Ascending aorta (tissue), 2 donors: ENCODE data around the gene FLRT1. TPM values are rescaled to one million over a fixed set of nuclear protein-coding genes. Genes with fewer than 3 reads are reported as not detected.

ENCODE experiments used
- DNase-seq, 2 donors: peaks; one replicate each; pipeline ENCODE4 v3.0.0-alpha.2; 2019; ENCODE audit warnings: low spot score in 2 of 2
- H3K27ac ChIP-seq, 2 donors: fragments of 200-600 bp; sonication (generic); one replicate each; pipeline ENCODE4 v1.5.1; 2016 to 2017; ENCODE audit warnings: mild to moderate bottlenecking in 1 of 2
- H3K27me3 ChIP-seq: fragments of 200-600 bp; sonication (generic); one replicate; pipeline ENCODE4 v1.5.1; 2017
- H3K36me3 ChIP-seq, 2 donors: fragments of 200-600 bp; sonication (generic); one replicate each; pipeline ENCODE4 v1.5.1; 2016
- H3K4me1 ChIP-seq, 2 donors: fragments of 200-600 bp; sonication (generic); one replicate each; pipeline ENCODE4 v1.5.1; 2016 to 2017; ENCODE audit warnings: mild to moderate bottlenecking in 1 of 2
- H3K4me3 ChIP-seq, 2 donors: fragments of 200-600 bp; sonication (generic); one replicate each; pipeline ENCODE4 v1.5.1; 2016 to 2017; ENCODE audit warnings: mild to moderate bottlenecking in 1 of 2
- H3K9me3 ChIP-seq, 2 donors: fragments of 200-600 bp; sonication (generic); one replicate each; pipeline ENCODE4 v1.5.1; 2016
- CTCF ChIP-seq, 3 experiments: fragments of 200-600 bp in 2 of 3; fragments of 450-650 bp in 1 of 3; sonication (generic) in 2 of 3; IDR thresholded peaks; one replicate each; pipeline ENCODE4 v1.5.1; 2016 to 2019; ENCODE audit warnings: antibody characterized with exemption in 3 of 3, mild to moderate bottlenecking in 1 of 3, moderate library complexity in 1 of 3
- intact Hi-C: fragments of 100-400 bp; cut with DNase I; formaldehyde crosslinking; loops from one replicate; pipeline ENCODE4 v1.15.1; 2023
- total RNA-seq: library from RNA; depleted of rRNA; stranded (reverse); fragments of >200 nt; gene quantifications from one replicate; pipeline ENCODE4 v1.1.0, GENCODE V29; 2016

The FLRT1 gene
- total RNA-seq, 1 donor from 2014 or later: 10.3 TPM

GRCh38 chr11:64062185-64063039 lies 26.7 kb downstream of the FLRT1 start:
- no peak for DNase-seq
- TF ChIP-seq CTCF (IDR thresholded peaks at IDR 0.05): no peak
- Histone ChIP-seq H3K36me3 (no peaks in the 10 kb centered on the region), H3K4me3 (no peak overlapping the region), H3K27me3 (no peaks in the 10 kb centered on the region), H3K9me3 (no peaks in the 10 kb centered on the region), H3K4me1 (peaks cover 0 to 6% of the 10 kb centered on the region in 2 donors), H3K27ac (no peak overlapping the region)
- intact Hi-C loops: no loop called here

GRCh38 chr11:64063777-64064176 lies 28.0 kb downstream of the FLRT1 start:
- TF ChIP-seq CTCF (IDR thresholded peaks at IDR 0.05): no peak
- Histone ChIP-seq H3K36me3 (no peaks in the 10 kb centered on the region), H3K9me3 (no peaks in the 10 kb centered on the region), H3K27ac (no peak overlapping the region), H3K4me1 (peaks cover 0 to 6% of the 10 kb centered on the region in 2 donors), H3K4me3 (no peak overlapping the region), H3K27me3 (no peaks in the 10 kb centered on the region)
- no peak for DNase-seq
- intact Hi-C loops: no loop called here

- DNase-seq: no peak
- peaks cover 0 to 6% of the 10 kb centered on the region in 2 donors for H3K4me1 ChIP-seq
- TF ChIP-seq CTCF (IDR thresholded peaks at IDR 0.05): no peak
- H3K27ac ChIP-seq: no peak overlapping the region
- no peaks in the 10 kb centered on the region for H3K36me3 ChIP-seq
- H3K9me3 ChIP-seq: no peaks in the 10 kb centered on the region
- H3K4me3 ChIP-seq: no peak overlapping the region
- H3K27me3 ChIP-seq: no peaks in the 10 kb centered on the region
- intact Hi-C loops: no loop called here
Observed at GRCh38 chr11:64064374-64065140, 28.8 kb downstream of the FLRT1 start.

- Histone ChIP-seq H3K27me3 (no peaks in the 10 kb centered on the region), H3K9me3 (no peaks in the 10 kb centered on the region), H3K4me3 (no peak overlapping the region), H3K36me3 (no peaks in the 10 kb centered on the region), H3K4me1 (peaks cover 0 to 6% of the 10 kb centered on the region in 2 donors), H3K27ac (no peak overlapping the region)
- intact Hi-C loops: no loop called here
- no peak for DNase-seq
- no peak for TF ChIP-seq CTCF (IDR thresholded peaks at IDR 0.05)
Observed at GRCh38 chr11:64065141-64065465, 29.4 kb downstream of the FLRT1 start.

GRCh38 chr11:64065712-64066111 lies 30.0 kb downstream of the FLRT1 start:
- no peak for TF ChIP-seq CTCF (IDR thresholded peaks at IDR 0.05)
- intact Hi-C loops: no loop called here
- DNase-seq: no peak
- Histone ChIP-seq H3K4me3 (no peak overlapping the region), H3K9me3 (no peaks in the 10 kb centered on the region), H3K27ac (no peak overlapping the region), H3K36me3 (no peaks in the 10 kb centered on the region), H3K4me1 (peaks cover 0 to 6% of the 10 kb centered on the region in 2 donors), H3K27me3 (no peaks in the 10 kb centered on the region)
